Ramos (cell line): ENCODE data around the gene UFM1.
"Not testable (repeated sequence)": the region's sequence is repeated elsewhere in the genome, so short reads cannot be mapped to it uniquely, and the experiment has no call there.

Experiments used
- in situ Hi-C: fragments of 300-500 bp; cut with MboI; formaldehyde crosslinking; loops from one replicate; pipeline ENCODE4 v1.14.3; 2022; ENCODE audit warnings: low sequenced_read_pairs; ENCODE audit not compliant: unreplicated experiment

UFM1 gene

DNA sequence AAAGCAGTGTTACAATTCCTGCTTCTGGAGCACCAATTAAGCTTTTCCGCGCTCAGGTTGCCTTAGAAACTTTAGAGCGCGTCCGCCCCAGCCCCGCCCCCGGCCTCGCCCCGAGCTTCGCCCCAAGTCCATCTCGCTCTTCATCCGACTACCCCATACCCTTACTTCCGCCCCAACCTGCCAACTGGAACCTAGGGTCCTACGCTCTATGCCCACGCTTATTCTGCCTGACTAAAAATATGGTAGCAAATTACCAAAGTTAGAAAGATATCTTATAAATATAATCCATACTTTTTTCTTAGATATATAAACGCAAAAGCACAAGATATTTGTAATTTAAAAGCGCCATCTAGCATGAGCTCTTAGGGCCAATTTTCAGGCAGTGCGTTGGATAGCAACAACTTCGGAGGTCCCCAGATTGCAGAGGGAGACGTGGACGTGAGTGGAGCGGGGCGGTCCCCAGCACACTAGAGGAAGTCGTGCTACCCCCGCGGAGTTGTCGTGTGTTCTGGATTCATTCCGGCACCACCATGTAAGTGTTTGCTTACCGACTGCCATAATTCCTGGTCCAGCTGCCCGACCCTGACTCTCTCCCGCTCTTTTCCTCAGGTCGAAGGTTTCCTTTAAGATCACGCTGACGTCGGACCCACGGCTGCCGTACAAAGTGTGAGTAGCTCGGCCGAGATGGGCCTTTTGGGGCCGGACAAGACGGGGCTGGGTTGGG lies at the start of gene UFM1:
TSS of gene UFM1 (plus strand) at position 462 of the 724 bp plus-strand sequence. CDS start at position 531, 69 bp downstream.
- in situ Hi-C loops, result no loop called here

GRCh38 chr13:38301236-38301635 lies 48.4 kb upstream of the UFM1 start:
- in situ Hi-C loops, result no loop called here

GRCh38 chr13:38303816-38304320 lies 45.8 kb upstream of the UFM1 start:
- in situ Hi-C loops, result no loop called here

DNA sequence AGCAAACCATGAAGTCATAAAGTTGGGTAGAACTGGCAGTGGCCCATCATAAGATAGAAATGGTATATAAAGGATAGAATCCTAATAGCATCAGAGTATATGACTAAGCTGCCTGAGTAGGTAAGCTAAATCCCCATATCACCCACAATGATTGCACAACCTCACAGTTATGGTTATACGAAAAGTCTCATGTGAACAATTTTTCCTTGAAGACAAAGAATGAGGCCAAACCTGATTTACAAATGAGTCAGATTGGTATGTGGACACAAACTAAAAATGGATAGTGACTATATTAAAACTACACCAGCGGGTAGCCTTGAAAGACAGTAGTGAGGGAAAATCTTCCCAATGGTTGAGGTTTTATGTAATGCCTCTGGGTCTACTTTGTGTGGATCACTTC lies 40.9 kb upstream of the UFM1 start:
- in situ Hi-C loops, result no loop called here

GRCh38 chr13:38309397-38309796 lies 40.3 kb upstream of the UFM1 start:
- in situ Hi-C loops, result no loop called here

DNA sequence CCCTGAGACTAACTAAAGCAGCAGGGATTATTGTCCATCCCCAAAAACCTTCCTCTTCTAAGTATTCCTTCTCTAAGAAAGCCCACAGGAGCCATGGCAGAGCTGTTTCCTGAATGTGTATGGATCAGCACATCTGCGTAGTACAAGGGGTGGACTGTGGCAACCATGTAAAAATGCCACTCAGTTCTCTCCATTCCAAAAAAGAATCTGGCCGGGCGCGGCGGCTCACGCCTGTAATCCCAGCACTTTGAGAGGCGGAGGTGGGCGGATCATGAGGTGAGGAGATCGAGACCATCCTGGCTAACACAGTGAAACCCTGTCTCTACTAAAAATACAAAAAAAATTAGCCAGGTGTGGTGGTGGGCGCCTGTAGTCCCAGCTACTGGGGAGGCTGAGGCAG lies 38.5 kb upstream of the UFM1 start:
- in situ Hi-C loops, result not testable (repeated sequence)

GRCh38 chr13:38316129-38316528 lies 33.5 kb upstream of the UFM1 start:
- in situ Hi-C loops, result no loop called here

DNA sequence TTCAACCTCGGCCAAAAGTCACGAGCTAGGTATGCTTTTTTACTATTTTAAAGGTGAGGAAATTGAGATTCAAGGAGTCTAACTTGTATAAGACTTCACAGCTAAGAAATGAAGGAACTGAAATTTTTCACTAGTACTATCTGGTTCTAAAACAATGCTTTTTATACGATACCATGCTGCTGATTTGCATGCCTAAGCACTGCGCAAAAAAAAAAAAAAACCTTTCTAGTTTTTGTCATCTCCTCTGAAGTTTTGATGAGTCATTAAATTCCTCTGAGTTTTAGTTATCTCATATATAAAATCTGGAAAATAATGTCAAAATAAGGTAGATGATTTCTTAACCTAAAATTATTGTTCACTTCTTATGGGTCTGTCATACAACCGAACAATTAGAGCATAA lies 28.0 kb upstream of the UFM1 start:
- in situ Hi-C loops, result no loop called here

- in situ Hi-C loops, result no loop called here
Observed at GRCh38 chr13:38325426-38325825, 24.2 kb upstream of the UFM1 start.

DNA sequence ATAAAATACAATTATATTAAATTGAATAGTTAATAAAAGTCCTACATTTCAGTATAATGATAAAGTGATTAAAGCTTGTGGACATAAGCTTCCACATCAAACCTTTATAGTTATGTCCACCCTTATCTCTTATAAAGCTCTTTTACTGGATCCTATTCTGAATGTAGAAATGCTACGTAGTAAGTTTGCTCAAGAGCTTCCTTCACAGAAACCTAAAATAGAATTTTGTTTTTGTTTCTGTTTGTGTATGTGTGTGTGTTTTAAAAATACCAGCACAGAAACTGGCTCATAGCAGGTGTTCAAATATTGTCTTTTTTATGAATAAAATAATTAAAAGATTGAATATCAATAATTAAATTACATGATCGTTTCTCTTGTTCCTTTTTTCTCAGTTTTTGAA lies 21.0 kb upstream of the UFM1 start:
- in situ Hi-C loops, result no loop called here

DNA sequence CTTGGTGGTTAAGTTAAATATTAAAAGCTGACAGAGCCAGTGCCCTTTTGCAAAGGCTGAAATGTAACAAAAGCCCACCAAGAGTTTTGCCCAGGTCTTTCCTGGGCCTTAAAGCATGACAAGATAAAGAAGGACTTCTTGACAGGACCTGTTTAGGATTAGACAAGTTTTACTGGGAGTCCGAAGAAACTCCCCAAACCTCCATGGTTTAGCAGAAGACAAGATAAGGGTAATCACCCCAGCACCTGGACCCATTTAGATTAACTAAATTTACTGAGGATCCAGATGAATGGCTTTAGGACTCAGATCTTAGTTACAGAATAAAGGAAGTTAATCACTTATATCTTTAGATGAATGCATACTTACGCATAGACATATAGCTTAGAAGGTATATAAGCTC lies 14.8 kb upstream of the UFM1 start:
- in situ Hi-C loops, result no loop called here

GRCh38 chr13:38338089-38338488 lies 11.6 kb upstream of the UFM1 start:
- in situ Hi-C loops, result no loop called here

- in situ Hi-C loops, result no loop called here
Observed at GRCh38 chr13:38340624-38341023, 9.0 kb upstream of the UFM1 start.

GRCh38 chr13:38341149-38341692 lies 8.4 kb upstream of the UFM1 start:
- in situ Hi-C loops, result no loop called here

DNA sequence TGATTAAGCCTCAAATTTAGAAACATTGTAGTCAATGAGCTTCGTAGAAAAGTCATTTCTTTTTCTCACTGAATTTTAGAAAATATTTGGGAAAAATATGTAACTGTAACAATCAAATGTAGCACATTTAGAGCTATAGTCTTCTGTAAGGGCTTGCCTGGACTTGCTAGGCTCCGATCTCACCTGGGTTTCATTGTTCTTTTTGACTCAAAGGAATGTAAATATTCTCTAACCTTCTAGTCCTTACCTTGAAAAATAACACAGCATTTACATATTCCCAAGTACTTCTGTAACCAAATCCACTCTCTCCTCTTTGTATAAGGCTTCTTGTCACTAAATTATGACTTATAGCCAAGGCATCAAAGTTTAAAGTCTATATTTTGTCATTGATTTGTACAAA lies 2.9 kb upstream of the UFM1 start:
- in situ Hi-C loops, result no loop called here

DNA sequence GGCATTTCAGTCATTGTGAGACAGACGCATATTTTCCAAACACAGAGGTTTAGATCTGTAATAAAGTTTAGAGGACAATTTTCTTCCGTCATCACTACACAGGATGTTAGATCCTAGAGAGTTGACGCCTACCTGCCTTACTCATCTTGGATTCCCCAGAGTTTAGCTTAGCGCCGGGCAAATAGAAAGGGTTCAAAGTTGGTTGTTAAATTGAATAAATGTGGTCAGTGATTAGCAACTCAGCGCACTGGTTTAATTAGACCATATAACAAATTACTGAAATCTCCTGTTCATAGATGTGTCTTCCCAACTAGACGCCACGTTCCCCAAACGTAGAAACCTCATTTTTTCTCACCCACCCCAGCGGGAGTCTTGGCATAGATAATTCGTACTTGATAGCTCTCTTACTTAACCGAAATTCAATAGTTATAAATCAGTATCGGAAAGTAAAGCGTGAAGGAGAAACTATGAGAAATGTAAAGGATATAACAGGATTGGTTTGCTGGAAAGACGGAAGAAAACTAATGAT lies 726 bp upstream of the UFM1 start:
- in situ Hi-C loops, result no loop called here

DNA sequence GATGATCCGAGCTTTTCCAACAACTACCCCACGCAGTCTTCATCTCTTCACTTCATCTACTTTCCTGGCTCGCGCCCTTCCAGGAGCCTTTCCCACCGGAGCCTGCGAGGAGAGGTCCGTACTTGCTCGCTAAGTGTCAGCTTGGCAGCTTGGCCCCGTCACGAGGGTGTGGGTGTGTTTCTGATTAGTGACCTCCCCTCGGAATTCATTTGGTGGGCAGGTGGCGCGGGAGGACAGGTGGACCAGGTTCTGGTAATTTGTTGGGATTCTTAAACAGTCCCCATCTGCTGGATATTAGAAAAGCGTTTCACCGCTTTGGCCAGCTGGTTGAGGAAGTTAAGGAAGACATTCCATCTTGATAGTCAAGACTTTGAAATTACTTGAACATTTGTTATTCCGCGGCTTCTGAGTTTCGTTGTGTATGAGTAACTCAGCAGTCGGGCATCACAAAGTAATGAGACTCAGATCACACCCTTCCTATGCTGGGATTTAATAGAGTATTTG lies 515 bp downstream of the UFM1 start:
- in situ Hi-C loops, result no loop called here

- in situ Hi-C loops, result no loop called here
Observed at GRCh38 chr13:38355595-38356119, 6.0 kb downstream of the UFM1 start.

GRCh38 chr13:38358684-38359083 lies 9.0 kb downstream of the UFM1 start:
- in situ Hi-C loops, result no loop called here

DNA sequence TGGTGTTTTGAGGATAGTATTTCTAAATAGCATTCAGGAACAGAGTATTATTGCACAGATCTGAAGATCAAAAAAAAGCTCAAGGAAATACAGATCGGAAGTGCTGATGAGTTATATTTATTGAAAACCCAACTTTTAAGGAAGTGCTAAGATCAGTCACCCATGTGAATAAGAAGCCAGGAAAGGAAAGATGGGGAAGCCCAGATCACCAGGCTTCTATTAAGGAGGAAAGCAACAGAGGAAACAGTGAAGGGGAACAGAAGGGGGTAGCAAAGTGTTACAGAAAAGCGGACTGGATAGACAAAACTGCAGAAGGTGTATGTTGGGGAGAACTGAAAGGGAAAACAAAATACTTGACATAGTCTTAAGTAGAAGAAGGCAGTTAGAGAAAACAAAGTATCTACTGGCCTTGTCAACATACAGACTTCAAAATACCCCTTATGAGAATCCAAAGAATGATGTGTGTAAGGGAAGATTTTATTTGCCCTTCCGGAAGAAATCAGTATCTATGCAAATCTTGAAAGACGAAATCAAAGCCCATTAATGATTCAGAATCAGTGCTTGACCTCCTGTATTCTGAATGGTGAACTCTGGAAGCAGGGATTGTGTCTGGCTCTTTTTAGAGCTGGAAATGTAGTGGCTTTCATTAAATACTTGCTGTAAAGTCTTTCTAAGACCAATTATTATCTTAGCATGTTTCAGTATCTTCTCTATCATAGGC lies 12.1 kb downstream of the UFM1 start:
- in situ Hi-C loops, result no loop called here

DNA sequence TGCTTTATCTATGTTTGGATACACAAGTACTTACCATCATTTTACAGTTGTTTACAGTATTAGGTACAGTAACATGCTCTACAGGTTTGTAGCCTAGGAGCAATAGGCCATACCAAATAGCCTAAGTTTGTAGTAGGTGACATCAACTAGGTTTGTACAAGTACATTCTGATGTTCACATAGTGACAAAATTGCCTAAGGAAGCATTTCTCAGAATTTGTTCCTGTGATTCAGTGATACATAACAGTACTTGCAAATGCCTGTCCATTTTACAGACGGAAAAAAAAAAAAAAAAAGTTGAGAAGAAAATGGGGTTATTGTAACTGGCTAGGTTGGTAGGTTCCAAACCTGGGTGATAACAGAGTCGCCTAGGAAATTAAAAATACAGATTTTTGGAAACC lies 13.6 kb downstream of the UFM1 start:
- in situ Hi-C loops, result no loop called here
